Measurements from ENCODE around the gene APOL5.

DNA sequence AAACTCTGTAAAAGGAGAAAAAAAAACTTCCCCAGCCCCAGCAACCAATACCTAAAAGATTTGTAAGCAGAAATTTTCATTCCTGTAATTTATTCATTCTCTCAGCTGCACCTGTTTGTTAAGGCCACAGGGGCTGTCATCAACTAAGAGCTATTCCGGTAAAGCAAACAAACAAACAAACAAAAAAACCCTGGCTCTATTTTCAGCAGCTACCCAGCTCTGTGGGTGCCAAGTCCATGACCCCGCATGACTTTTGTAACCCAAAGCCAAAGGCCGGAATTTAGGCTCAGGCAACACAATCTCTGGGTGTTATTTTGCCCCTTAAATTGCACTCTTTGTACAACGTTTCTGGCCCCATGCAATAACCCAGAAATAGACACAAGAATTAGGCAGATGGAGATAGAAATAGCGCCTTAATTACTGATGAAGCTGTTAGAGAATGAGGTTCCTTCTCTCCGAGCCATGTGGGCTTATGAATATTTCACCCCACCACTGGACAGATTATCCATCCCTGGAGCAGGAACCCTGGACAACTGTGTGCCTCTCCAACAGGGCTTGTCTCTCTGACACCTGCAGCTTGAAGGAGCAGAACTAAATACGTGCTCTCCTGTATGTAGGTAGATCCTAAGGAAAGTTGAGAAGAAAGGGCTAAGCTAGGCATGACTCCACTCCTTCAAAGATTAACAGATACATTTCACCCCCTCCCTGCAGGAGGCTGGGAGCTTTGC, 40.0 kb upstream of the APOL5 start:
- TF ChIP-seq, protein P1, sequence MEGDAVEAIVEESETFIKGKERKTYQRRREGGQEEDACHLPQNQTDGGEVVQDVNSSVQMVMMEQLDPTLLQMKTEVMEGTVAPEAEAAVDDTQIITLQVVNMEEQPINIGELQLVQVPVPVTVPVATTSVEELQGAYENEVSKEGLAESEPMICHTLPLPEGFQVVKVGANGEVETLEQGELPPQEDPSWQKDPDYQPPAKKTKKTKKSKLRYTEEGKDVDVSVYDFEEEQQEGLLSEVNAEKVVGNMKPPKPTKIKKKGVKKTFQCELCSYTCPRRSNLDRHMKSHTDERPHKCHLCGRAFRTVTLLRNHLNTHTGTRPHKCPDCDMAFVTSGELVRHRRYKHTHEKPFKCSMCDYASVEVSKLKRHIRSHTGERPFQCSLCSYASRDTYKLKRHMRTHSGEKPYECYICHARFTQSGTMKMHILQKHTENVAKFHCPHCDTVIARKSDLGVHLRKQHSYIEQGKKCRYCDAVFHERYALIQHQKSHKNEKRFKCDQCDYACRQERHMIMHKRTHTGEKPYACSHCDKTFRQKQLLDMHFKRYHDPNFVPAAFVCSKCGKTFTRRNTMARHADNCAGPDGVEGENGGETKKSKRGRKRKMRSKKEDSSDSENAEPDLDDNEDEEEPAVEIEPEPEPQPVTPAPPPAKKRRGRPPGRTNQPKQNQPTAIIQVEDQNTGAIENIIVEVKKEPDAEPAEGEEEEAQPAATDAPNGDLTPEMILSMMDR (IDR thresholded peaks at IDR 0.05; ENCODE audit: low read depth, low read length, missing input control), result no peak
- TF ChIP-seq, protein P2, sequence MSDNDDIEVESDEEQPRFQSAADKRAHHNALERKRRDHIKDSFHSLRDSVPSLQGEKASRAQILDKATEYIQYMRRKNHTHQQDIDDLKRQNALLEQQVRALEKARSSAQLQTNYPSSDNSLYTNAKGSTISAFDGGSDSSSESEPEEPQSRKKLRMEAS (IDR thresholded peaks at IDR 0.05), result no peak
- TF ChIP-seq, protein P3, sequence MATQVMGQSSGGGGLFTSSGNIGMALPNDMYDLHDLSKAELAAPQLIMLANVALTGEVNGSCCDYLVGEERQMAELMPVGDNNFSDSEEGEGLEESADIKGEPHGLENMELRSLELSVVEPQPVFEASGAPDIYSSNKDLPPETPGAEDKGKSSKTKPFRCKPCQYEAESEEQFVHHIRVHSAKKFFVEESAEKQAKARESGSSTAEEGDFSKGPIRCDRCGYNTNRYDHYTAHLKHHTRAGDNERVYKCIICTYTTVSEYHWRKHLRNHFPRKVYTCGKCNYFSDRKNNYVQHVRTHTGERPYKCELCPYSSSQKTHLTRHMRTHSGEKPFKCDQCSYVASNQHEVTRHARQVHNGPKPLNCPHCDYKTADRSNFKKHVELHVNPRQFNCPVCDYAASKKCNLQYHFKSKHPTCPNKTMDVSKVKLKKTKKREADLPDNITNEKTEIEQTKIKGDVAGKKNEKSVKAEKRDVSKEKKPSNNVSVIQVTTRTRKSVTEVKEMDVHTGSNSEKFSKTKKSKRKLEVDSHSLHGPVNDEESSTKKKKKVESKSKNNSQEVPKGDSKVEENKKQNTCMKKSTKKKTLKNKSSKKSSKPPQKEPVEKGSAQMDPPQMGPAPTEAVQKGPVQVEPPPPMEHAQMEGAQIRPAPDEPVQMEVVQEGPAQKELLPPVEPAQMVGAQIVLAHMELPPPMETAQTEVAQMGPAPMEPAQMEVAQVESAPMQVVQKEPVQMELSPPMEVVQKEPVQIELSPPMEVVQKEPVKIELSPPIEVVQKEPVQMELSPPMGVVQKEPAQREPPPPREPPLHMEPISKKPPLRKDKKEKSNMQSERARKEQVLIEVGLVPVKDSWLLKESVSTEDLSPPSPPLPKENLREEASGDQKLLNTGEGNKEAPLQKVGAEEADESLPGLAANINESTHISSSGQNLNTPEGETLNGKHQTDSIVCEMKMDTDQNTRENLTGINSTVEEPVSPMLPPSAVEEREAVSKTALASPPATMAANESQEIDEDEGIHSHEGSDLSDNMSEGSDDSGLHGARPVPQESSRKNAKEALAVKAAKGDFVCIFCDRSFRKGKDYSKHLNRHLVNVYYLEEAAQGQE (IDR thresholded peaks at IDR 0.05), result no peak
- TF ChIP-seq, protein P4, sequence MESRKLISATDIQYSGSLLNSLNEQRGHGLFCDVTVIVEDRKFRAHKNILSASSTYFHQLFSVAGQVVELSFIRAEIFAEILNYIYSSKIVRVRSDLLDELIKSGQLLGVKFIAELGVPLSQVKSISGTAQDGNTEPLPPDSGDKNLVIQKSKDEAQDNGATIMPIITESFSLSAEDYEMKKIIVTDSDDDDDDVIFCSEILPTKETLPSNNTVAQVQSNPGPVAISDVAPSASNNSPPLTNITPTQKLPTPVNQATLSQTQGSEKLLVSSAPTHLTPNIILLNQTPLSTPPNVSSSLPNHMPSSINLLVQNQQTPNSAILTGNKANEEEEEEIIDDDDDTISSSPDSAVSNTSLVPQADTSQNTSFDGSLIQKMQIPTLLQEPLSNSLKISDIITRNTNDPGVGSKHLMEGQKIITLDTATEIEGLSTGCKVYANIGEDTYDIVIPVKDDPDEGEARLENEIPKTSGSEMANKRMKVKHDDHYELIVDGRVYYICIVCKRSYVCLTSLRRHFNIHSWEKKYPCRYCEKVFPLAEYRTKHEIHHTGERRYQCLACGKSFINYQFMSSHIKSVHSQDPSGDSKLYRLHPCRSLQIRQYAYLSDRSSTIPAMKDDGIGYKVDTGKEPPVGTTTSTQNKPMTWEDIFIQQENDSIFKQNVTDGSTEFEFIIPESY (IDR thresholded peaks at IDR 0.05), result no peak
- TF ChIP-seq TAF1 (conservative IDR thresholded peaks at IDR 0.05) (no peak), SP1 (IDR thresholded peaks at IDR 0.05) (peak; percentile 81), HNF4G (IDR thresholded peaks at IDR 0.05) (peak; percentile 88), RAD21 (IDR thresholded peaks at IDR 0.05) (peak; percentile 44 to 61), YY1 (IDR thresholded peaks at IDR 0.05) (no peak), RXRA (IDR thresholded peaks at IDR 0.05) (peak; percentile 91 to 96), GABPA (IDR thresholded peaks at IDR 0.05 in 1 of 2, conservative IDR thresholded peaks at IDR 0.05 in 1 of 2) (no peak)
- TF ChIP-seq, protein P5, sequence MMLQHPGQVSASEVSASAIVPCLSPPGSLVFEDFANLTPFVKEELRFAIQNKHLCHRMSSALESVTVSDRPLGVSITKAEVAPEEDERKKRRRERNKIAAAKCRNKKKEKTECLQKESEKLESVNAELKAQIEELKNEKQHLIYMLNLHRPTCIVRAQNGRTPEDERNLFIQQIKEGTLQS (IDR thresholded peaks at IDR 0.05), result no peak
